SK-N-SH (cell line): ENCODE data around the gene POLR3E. TPM values are rescaled to one million over a fixed set of nuclear protein-coding genes. Genes with fewer than 3 reads are reported as not detected.

Experiments used
- CTCF ChIA-PET: fragments of 300-600, 350-600 bp; formaldehyde crosslinking; extraction: SDS; loops from one replicate; lab custom pipeline; 2021; lab: Yijun Ruan, JAX
- POLR2A ChIA-PET: fragments of 350-600 bp; sonication (Branson Sonifier 250); formaldehyde crosslinking; extraction: SDS; loops from one replicate; lab custom pipeline; 2020; ENCODE audit warnings: antibody characterized with exemption, inconsistent platforms; lab: Yijun Ruan, JAX
- DNase-seq: peaks from one replicate; pipeline ENCODE4 v3.0.0; 2012
- H2AFZ ChIP-seq: fragments of 200-600 bp; sonication (generic); 2 replicates; pipeline ENCODE4 v1.8.1; 2016; ENCODE audit warnings: antibody characterized with exemption, mild to moderate bottlenecking, low read depth
- H3F3A ChIP-seq: fragments of 200-600 bp; sonication (generic); replicated peaks from 2 replicates; pipeline ENCODE3; 2016; ENCODE audit warnings: antibody characterized with exemption, mild to moderate bottlenecking; ENCODE audit not compliant: insufficient read depth
- H3K27ac ChIP-seq, 2 experiments: fragments of 200-500 bp in 1 of 2; fragments of 200-600 bp in 1 of 2; sonication (Bioruptor generic) in 1 of 2; sonication (generic), shearing (Covaris generic) in 1 of 2; 2 replicates each; pipeline versions ENCODE4 v1.5.1 to v1.6.1; 2014 to 2016; ENCODE audit warnings: low read depth in 2 of 2, inconsistent platforms in 1 of 2, low read length in 1 of 2, mild to moderate bottlenecking in 1 of 2, mixed read lengths in 1 of 2
- H3K27me3 ChIP-seq: fragments of 200-600 bp; sonication (generic), shearing (Covaris generic); 2 replicates; pipeline ENCODE4 v1.6.1; 2016; ENCODE audit warnings: mixed run types; ENCODE audit not compliant: insufficient read depth
- H3K36me3 ChIP-seq, 2 experiments: fragments of 200-500 bp in 1 of 2; fragments of 200-600 bp in 1 of 2; sonication (Bioruptor generic) in 1 of 2; sonication (generic) in 1 of 2; replicated peaks in 1 of 2; 2 replicates each; pipeline versions ENCODE3 to v1.5.1; 2014 to 2016; ENCODE audit warnings: low read length in 1 of 2, mild to moderate bottlenecking in 1 of 2; ENCODE audit not compliant: insufficient read depth in 2 of 2, control insufficient read depth in 1 of 2
- H3K4me1 ChIP-seq, 2 experiments: fragments of 200-500 bp in 1 of 2; fragments of 200-600 bp in 1 of 2; sonication (Bioruptor generic) in 1 of 2; sonication (generic), shearing (Covaris generic) in 1 of 2; 2 replicates each; pipeline versions ENCODE4 v1.5.1 to v1.6.1; 2014 to 2016; ENCODE audit warnings: low read depth in 1 of 2, low read length in 1 of 2, mixed run types in 1 of 2; ENCODE audit not compliant: insufficient read depth in 2 of 2, control insufficient read depth in 1 of 2
- H3K4me2 ChIP-seq: fragments of 200-600 bp; sonication (generic), shearing (Covaris generic); 2 replicates; pipeline ENCODE4 v1.6.1; 2017; ENCODE audit warnings: mixed run types
- H3K4me3 ChIP-seq, 2 experiments: fragments of 200-500 bp in 1 of 2; fragments of 200-600 bp in 1 of 2; sonication (Bioruptor generic) in 1 of 2; sonication (generic), shearing (Covaris generic) in 1 of 2; 2 replicates each; pipeline versions ENCODE4 v1.5.1 to v1.8.1; 2014 to 2016; ENCODE audit warnings: low read depth in 2 of 2, inconsistent platforms in 1 of 2, low read length in 1 of 2, mild to moderate bottlenecking in 1 of 2, mixed read lengths in 1 of 2, moderate library complexity in 1 of 2
- H3K79me2 ChIP-seq: fragments of 200-600 bp; sonication (generic); 2 replicates; pipeline ENCODE4 v1.8.1; 2017; ENCODE audit warnings: mild to moderate bottlenecking; ENCODE audit not compliant: insufficient read depth
- H3K9ac ChIP-seq: fragments of 200-600 bp; sonication (generic); 2 replicates; pipeline ENCODE4 v1.6.1; 2017; ENCODE audit warnings: mixed run types
- H3K9me2 ChIP-seq: fragments of 200-600 bp; sonication (generic); 2 replicates; pipeline ENCODE4 v1.6.1; 2017; ENCODE audit warnings: mixed run types
- H3K9me3 ChIP-seq: fragments of 200-600 bp; sonication (generic); 2 replicates; pipeline ENCODE4 v1.6.1; 2017; ENCODE audit warnings: mixed run types, mild to moderate bottlenecking, moderate library complexity
- H4K20me1 ChIP-seq: fragments of 200-600 bp; sonication (generic); 2 replicates; pipeline ENCODE4 v1.6.1; 2017; ENCODE audit warnings: mild to moderate bottlenecking, mixed run types; ENCODE audit not compliant: insufficient read depth
- MXI1 ChIP-seq: IDR thresholded peaks from 2 replicates; pipeline ENCODE4 v1.6.1; 2012; ENCODE audit warnings: mild to moderate bottlenecking, low read depth, low read length, improper control_type of control experiment
- NFIC ChIP-seq: IDR thresholded peaks from 2 replicates; pipeline ENCODE4 v1.4.0; 2012; ENCODE audit warnings: borderline replicate concordance
- PBX3 ChIP-seq: IDR thresholded peaks from 2 replicates; pipeline ENCODE4; 2012
- RXRA ChIP-seq: IDR thresholded peaks from 2 replicates; pipeline ENCODE4 v1.4.0; 2012; ENCODE audit warnings: low read depth, mild to moderate bottlenecking, borderline replicate concordance
- SIN3A ChIP-seq: IDR thresholded peaks from 2 replicates; pipeline ENCODE4 v1.6.1; 2012; ENCODE audit warnings: low read depth, mild to moderate bottlenecking, low read length, moderate library complexity, borderline replicate concordance
- SMC3 ChIP-seq: IDR thresholded peaks from 2 replicates; pipeline ENCODE4 v1.6.1; 2012; ENCODE audit warnings: low read depth, low read length, improper control_type of control experiment
- TCF12 ChIP-seq: IDR thresholded peaks from 2 replicates; pipeline ENCODE4 v1.4.0; 2012
- YY1 ChIP-seq: IDR thresholded peaks from 2 replicates; pipeline ENCODE4 v1.4.0; 2012; ENCODE audit warnings: low read depth, mild to moderate bottlenecking
- ZBTB33 ChIP-seq: IDR thresholded peaks from 2 replicates; pipeline ENCODE4 v1.4.0; 2012; ENCODE audit warnings: low read depth, borderline replicate concordance
- WGBS: methylation state at CpG from one replicate; pipeline ENCODE4 v1.1.6; 2017; ENCODE audit warnings: low lambda C conversion rate; 5-methylcytosine and 5-hydroxymethylcytosine counted together
- polyA plus RNA-seq, 3 experiments: library from polyadenylated mRNA; depleted of rRNA; stranded (reverse); fragments of >200 nt; gene quantifications; 2 replicates each; pipeline ENCODE4 v1.2.3, GENCODE V29; 2012
- TF ChIP-seq, protein P1 (sequence below): IDR thresholded peaks from 2 replicates; pipeline ENCODE4 v1.6.1; 2012; ENCODE audit warnings: mild to moderate bottlenecking, low read depth, low read length, moderate library complexity

The POLR3E gene
- polyA plus RNA-seq, 1 of the 3 experiments (the other 2 are of a cell fraction): 59.6 TPM

GRCh38 chr16:22272870-22273650, 24.1 kb upstream of the POLR3E start:
- no peaks in the 10 kb centered on the region for H3K9me2 ChIP-seq
- H2AFZ ChIP-seq: no peak overlapping the region
- no peaks in the 10 kb centered on the region for H3F3A ChIP-seq
- TF ChIP-seq NFIC (no peak), TCF12 (no peak), PBX3 (no peak), SIN3A (no peak), MXI1 (no peak), ZBTB33 (no peak), RXRA (no peak), SMC3 (no peak), YY1 (no peak)
- TF ChIP-seq, protein P1, sequence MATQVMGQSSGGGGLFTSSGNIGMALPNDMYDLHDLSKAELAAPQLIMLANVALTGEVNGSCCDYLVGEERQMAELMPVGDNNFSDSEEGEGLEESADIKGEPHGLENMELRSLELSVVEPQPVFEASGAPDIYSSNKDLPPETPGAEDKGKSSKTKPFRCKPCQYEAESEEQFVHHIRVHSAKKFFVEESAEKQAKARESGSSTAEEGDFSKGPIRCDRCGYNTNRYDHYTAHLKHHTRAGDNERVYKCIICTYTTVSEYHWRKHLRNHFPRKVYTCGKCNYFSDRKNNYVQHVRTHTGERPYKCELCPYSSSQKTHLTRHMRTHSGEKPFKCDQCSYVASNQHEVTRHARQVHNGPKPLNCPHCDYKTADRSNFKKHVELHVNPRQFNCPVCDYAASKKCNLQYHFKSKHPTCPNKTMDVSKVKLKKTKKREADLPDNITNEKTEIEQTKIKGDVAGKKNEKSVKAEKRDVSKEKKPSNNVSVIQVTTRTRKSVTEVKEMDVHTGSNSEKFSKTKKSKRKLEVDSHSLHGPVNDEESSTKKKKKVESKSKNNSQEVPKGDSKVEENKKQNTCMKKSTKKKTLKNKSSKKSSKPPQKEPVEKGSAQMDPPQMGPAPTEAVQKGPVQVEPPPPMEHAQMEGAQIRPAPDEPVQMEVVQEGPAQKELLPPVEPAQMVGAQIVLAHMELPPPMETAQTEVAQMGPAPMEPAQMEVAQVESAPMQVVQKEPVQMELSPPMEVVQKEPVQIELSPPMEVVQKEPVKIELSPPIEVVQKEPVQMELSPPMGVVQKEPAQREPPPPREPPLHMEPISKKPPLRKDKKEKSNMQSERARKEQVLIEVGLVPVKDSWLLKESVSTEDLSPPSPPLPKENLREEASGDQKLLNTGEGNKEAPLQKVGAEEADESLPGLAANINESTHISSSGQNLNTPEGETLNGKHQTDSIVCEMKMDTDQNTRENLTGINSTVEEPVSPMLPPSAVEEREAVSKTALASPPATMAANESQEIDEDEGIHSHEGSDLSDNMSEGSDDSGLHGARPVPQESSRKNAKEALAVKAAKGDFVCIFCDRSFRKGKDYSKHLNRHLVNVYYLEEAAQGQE: no peak
- 85% methylated on average over 8 of the region's 8 CpGs for WGBS
- no peak overlapping the region for H3K9ac ChIP-seq
- no peaks in the 10 kb centered on the region for H3K27me3 ChIP-seq
- DNase-seq: no peak
- no peak overlapping the region for H3K4me3 ChIP-seq
- H3K27ac ChIP-seq: no peak overlapping the region
- no peaks in the 10 kb centered on the region for H3K79me2 ChIP-seq
- no peaks in the 10 kb centered on the region for H3K4me1 ChIP-seq
- no peak overlapping the region for H3K4me2 ChIP-seq
- no peaks in the 10 kb centered on the region for H3K9me3 ChIP-seq
- ChIA-PET POLR2A (no interaction called here), CTCF (interaction anchor here (1.9 kb wide), 1 partner anchor 23 kb away, joined by 5 read pairs; no protein-coding TSS in a partner anchor)
- H3K36me3 ChIP-seq: peaks cover 5 to 17% of the 10 kb centered on the region in 2 experiments
- H4K20me1 ChIP-seq: no peaks in the 10 kb centered on the region
